ENCODE results near the gene GLOD4. TPM values are rescaled to one million over a fixed set of nuclear protein-coding genes. Genes with fewer than 3 reads are reported as not detected.

The GLOD4 gene
- 84.1 to 137 TPM (median 96.1 TPM) in 5 replicates for total RNA-seq (2022; extraction: Qiagen RNA extraction; ENCODE audit: low read depth)

GRCh38 chr17:781805-782731 lies at the start of gene GLOD4, which contains the start of gene MRM3:
Gene GLOD4 (minus strand): TSS chr17:782280. CDS start chr17:782255, 25 bp downstream.
Gene MRM3 (plus strand): TSS chr17:782353. CDS start chr17:782379, 26 bp downstream.

DNA sequence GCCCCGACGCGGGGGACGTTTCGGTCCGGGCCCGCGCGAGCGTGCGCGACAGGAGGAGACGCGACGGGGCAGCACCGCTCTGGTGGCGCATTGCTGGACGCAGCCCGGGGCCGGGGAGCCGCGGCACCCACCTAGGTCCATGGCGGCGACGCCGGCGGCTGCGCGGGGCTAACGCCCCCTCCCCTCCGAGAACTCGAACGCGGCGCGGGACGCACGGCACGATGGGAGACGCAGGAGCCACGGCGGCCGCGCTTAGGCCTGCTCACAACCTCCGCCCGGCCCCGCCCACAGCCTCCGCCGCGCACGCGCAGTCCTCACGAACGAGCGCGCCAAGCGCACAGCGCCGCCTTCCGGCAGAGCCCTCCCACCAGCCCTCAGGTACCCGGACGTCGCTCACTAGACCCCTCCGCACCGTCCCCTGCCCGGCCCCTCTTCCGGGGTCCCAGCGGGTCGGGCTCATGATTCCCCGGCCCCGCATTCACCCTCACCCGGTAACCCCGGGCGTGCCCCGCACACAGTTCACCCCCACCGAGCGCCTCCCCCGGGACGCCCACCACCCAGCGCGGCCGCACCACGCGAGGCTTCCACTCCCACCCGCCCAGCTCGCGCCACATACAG lies 30.0 kb downstream of the GLOD4 start, which contains the start of gene GEMIN4:
TSS of gene GEMIN4 (minus strand) at position 263 of the 618 bp plus-strand sequence. CDS start at position 141, 122 bp downstream.

DNA sequence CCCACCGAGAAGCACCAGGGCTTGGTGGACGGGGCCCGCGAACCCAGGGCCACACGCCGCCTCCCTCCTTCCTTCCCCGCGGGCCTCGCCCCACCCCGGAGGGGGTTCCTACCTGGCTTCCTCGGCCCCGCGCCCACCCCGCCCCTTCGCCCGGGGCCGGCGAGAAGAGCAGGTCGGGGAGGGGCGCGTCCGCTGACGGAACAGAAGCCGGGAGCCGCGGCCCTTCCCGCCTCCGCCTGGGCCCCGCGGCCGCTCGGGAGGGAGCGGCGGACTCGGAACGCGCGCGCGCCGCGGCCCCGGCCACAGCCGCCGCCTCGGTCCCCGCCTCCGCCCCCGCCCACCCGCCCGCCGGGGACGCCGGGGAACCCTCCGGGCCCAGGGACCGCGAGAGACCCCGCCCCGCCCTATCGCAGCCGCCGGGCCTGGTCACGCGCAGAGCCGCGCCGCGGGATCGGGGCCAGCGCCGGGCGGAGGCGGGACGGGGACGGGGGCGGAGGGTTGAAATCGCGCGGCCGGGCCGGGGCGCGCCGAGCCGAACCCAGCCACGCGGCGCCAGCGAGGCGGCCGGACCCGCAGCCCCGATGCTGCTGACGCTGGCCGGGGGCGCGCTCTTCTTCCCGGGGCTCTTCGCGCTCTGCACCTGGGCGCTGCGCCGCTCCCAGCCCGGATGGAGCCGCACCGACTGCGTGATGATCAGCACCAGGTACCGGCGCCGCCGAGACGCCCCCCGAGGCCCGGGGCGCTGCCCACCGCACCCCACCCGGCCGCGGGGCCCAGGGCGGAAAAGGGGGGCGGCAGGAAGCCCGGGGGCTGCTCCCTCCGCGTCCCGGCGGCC lies 49.8 kb downstream of the GLOD4 start, which contains the start of gene TLCD3A:
TSS of gene TLCD3A (plus strand) at position 530 of the 835 bp plus-strand sequence. CDS start at position 582, 52 bp downstream.

Other genes starting within 250 kb of the GLOD4 start
- gene VPS53, start 67.4 kb downstream of the GLOD4 start, total RNA-seq (2022; extraction: Qiagen RNA extraction; ENCODE audit: low read depth), result 23.3 to 36.1 TPM (median 31.8 TPM) in 5 replicates
- 54.6 to 62.6 TPM (median 57.9 TPM) in 5 replicates for gene TLCD3A, start 49.7 kb downstream of the GLOD4 start, total RNA-seq (2022; extraction: Qiagen RNA extraction; ENCODE audit: low read depth)
- gene GEMIN4, start 30.0 kb downstream of the GLOD4 start, total RNA-seq (2022; extraction: Qiagen RNA extraction; ENCODE audit: low read depth), result 60.6 to 68.1 TPM (median 65.1 TPM) in 5 replicates
- gene MRM3, start 73 bp upstream of the GLOD4 start, total RNA-seq (2022; extraction: Qiagen RNA extraction; ENCODE audit: low read depth), result 43.0 to 48.8 TPM (median 43.9 TPM) in 5 replicates
- gene NXN, start 197.5 kb upstream of the GLOD4 start, total RNA-seq (2022; extraction: Qiagen RNA extraction; ENCODE audit: low read depth), result 24.8 to 28.3 TPM (median 26.0 TPM) in 5 replicates
- 24.8 to 28.9 TPM (median 27.2 TPM) in 5 replicates for gene TIMM22, start 214.8 kb upstream of the GLOD4 start, total RNA-seq (2022; extraction: Qiagen RNA extraction; ENCODE audit: low read depth)